ENCODE measurements around the gene RPL15.

GRCh38 chr3:23961066-23961465 is 44.1 kb downstream of the RPL15 start:
- TF ChIP-seq POLR2A (IDR thresholded peaks at IDR 0.05; ENCODE audit: low read depth, low read length) (no peak), POLR2AphosphoS5 (IDR thresholded peaks at IDR 0.05; ENCODE audit: low read depth, low read length) (no peak), TAF1 (IDR thresholded peaks at IDR 0.05; ENCODE audit: low read depth, low read length) (no peak), POU2F2 (IDR thresholded peaks at IDR 0.05; ENCODE audit: low read depth, low read length) (no peak)

All from GM12891 (cell line).